ENCODE measurements around the gene DGKQ.

The DGKQ gene

GRCh38 chr4:951186-951585, 22.2 kb downstream of the DGKQ start:
- TF ChIP-seq, protein P1, sequence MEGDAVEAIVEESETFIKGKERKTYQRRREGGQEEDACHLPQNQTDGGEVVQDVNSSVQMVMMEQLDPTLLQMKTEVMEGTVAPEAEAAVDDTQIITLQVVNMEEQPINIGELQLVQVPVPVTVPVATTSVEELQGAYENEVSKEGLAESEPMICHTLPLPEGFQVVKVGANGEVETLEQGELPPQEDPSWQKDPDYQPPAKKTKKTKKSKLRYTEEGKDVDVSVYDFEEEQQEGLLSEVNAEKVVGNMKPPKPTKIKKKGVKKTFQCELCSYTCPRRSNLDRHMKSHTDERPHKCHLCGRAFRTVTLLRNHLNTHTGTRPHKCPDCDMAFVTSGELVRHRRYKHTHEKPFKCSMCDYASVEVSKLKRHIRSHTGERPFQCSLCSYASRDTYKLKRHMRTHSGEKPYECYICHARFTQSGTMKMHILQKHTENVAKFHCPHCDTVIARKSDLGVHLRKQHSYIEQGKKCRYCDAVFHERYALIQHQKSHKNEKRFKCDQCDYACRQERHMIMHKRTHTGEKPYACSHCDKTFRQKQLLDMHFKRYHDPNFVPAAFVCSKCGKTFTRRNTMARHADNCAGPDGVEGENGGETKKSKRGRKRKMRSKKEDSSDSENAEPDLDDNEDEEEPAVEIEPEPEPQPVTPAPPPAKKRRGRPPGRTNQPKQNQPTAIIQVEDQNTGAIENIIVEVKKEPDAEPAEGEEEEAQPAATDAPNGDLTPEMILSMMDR (IDR thresholded peaks at IDR 0.05; ENCODE audit: insufficient read depth, low read length, poor library complexity, severe bottlenecking): no peak
- Histone ChIP-seq H3K4me3 (replicated peaks; ENCODE audit: low read depth, low read length) (no peak overlapping the region), H3K27me3 (replicated peaks; ENCODE audit: control insufficient read depth, insufficient read depth, low read length) (no peaks in the 10 kb centered on the region), H3K36me3 (ENCODE audit: control insufficient read depth, insufficient read depth, low read length) (peaks cover 3% of the 10 kb centered on the region; the same call in 1 of the 2 replicates)
- no peak for DNase-seq (ENCODE audit: extremely low read depth, insufficient read length)

DNA sequence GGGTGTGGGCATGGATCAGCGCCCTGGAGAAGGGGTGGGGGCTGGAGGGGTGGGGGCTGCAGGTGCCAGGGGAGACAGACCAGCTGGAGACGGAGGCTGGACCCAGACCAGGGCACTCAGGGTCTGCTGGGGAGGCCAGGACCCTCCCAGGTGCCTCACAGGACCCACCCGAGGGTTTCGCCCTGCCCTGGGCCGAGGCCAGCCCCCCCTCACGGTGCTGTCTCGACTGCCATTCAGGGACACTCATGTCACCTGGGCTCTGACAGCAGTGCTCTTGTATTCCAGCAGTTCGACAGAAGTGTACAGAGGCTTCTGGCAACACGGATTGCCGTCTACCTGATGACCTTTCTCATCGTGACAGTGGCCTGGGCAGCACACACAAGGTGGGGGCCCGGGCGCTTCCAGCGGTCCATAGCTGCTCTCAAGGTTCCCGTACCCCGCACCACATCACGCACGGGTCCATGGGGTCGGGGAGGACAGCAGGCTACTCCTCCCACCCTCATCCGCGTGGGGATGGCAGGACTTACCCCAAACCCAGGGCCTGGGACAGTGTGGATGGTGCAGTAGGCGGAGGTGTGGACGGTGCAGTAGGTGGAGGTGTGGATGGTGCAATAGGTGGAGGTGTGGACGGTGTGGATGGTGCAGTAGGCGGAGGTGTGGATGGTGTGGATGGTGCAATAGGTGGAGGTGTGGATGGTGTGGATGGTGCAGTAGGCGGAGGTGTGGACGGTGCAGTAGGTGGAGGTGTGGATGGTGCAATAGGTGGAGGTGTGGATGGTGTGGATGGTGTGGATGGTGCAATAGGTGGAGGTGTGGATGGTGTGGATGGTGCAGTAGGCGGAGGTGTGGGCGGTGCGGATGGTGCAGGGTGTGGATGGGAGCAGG, 23.0 kb downstream of the DGKQ start:
- H3K36me3 ChIP-seq (ENCODE audit: control insufficient read depth, insufficient read depth, low read length): peaks cover 2% of the 10 kb centered on the region; the same call in 1 of the 2 replicates
- no peaks in the 10 kb centered on the region for H3K27me3 ChIP-seq (replicated peaks; ENCODE audit: control insufficient read depth, insufficient read depth, low read length)
- H3K4me3 ChIP-seq (replicated peaks; ENCODE audit: low read depth, low read length): no peak overlapping the region
- TF ChIP-seq, protein P1 (IDR thresholded peaks at IDR 0.05; ENCODE audit: insufficient read depth, low read length, poor library complexity, severe bottlenecking): no peak
- DNase-seq (ENCODE audit: extremely low read depth, insufficient read length): no peak

DNA sequence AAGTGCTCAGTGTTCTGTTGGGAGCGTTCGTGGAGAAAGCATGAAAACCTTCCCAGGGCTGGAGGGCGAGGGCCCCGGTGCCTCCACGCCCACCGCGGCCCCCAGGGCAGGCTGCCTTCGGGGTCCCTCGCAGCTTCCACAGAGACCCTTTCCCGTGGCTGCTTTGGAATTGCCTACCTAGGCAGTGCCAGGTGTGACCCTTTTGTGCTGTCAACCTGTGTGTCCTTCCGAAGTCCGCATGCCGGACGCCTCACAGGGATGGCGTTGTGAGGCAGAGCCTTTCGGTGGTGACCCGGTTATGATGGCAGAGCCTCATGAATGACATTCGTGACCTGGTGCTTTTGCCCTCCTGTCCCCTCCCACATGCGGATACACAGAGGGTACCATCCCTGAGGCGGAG, 23.7 kb downstream of the DGKQ start:
- DNase-seq (ENCODE audit: extremely low read depth, insufficient read length): no peak
- TF ChIP-seq, protein P1 (IDR thresholded peaks at IDR 0.05; ENCODE audit: insufficient read depth, low read length, poor library complexity, severe bottlenecking): no peak
- Histone ChIP-seq H3K4me3 (replicated peaks; ENCODE audit: low read depth, low read length) (no peak overlapping the region), H3K36me3 (ENCODE audit: control insufficient read depth, insufficient read depth, low read length) (no peaks in the 10 kb centered on the region), H3K27me3 (replicated peaks; ENCODE audit: control insufficient read depth, insufficient read depth, low read length) (no peaks in the 10 kb centered on the region)

DNA sequence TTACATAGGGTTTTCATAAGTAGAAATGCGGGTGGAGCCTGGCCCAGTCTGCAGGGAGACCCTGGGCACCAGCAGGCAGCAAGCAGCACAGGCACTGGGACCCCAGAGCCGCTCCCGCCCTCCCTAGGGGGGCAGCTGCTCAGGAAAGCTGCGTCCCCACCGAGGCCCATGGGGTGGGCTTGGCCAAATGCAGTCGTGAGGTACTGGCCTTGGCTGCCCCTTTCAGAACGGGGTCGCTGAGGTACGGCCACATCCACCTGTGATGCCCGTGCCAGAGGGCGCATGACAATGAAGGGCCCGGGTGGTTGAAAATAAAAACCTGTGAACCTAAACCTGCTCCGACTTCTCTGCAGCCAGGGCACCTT, 24.5 kb downstream of the DGKQ start:
- TF ChIP-seq, protein P1 (IDR thresholded peaks at IDR 0.05; ENCODE audit: insufficient read depth, low read length, poor library complexity, severe bottlenecking): no peak
- Histone ChIP-seq H3K36me3 (ENCODE audit: control insufficient read depth, insufficient read depth, low read length) (no peaks in the 10 kb centered on the region), H3K4me3 (replicated peaks; ENCODE audit: low read depth, low read length) (no peak overlapping the region), H3K27me3 (replicated peaks; ENCODE audit: control insufficient read depth, insufficient read depth, low read length) (no peaks in the 10 kb centered on the region)
- no peak for DNase-seq (ENCODE audit: extremely low read depth, insufficient read length)

GRCh38 chr4:948101-948935, 25.1 kb downstream of the DGKQ start:
- DNase-seq (ENCODE audit: extremely low read depth, insufficient read length): no peak

More at GRCh38 chr4:948101-948935, 25.1 kb downstream of the DGKQ start:
- no peaks in the 10 kb centered on the region for H3K27me3 ChIP-seq (replicated peaks; ENCODE audit: control insufficient read depth, insufficient read depth, low read length)
- no peaks in the 10 kb centered on the region for H3K36me3 ChIP-seq (ENCODE audit: control insufficient read depth, insufficient read depth, low read length)
- H3K4me3 ChIP-seq (replicated peaks; ENCODE audit: low read depth, low read length): no peak overlapping the region
- TF ChIP-seq, protein P1 (IDR thresholded peaks at IDR 0.05; ENCODE audit: insufficient read depth, low read length, poor library complexity, severe bottlenecking): no peak

Data from GM06990 (cell line).